Activated naive CD8-positive, alpha-beta T cell treated with anti-CD3 and anti-CD28 coated beads, Interleukin-2, amount 50 U/mL, for 24 hours (primary cell): ENCODE measurements around the gene CARD11.
"Not testable (repeated sequence)": the region's sequence is repeated elsewhere in the genome, so short reads cannot be mapped to it uniquely, and the experiment has no call there.

Source experiments
- ATAC-seq: fragments of 150-1000 bp; cut with Tn5 transposase; one replicate; pipeline ENCODE4 v1.10.0; 2021
- DNase-seq: peaks from one replicate; pipeline ENCODE4 v3.0.0; 2021
- H3K27ac Mint-ChIP-seq: one replicate; pipeline ENCODE4 v1.8.0; 2021; ENCODE audit warnings: mild to moderate bottlenecking, mixed read lengths
- H3K27me3 Mint-ChIP-seq: one replicate; pipeline ENCODE4 v1.8.0; 2021; ENCODE audit warnings: mixed read lengths
- H3K36me3 Mint-ChIP-seq: one replicate; pipeline ENCODE4 v1.8.0; 2021; ENCODE audit warnings: low read depth, mixed read lengths
- H3K4me1 Mint-ChIP-seq: one replicate; pipeline ENCODE4 v1.8.0; 2021; ENCODE audit warnings: mixed read lengths
- H3K4me3 Mint-ChIP-seq: one replicate; pipeline ENCODE4 v1.8.0; 2021; ENCODE audit warnings: mild to moderate bottlenecking, moderate library complexity, mixed read lengths
- H3K9me3 Mint-ChIP-seq: one replicate; pipeline ENCODE4 v1.8.0; 2021; ENCODE audit warnings: mixed read lengths

CARD11 gene

GRCh38 chr7:3021224-3021623 lies 22.4 kb downstream of the CARD11 start:
- peaks cover 73% of the 10 kb centered on the region for H3K36me3 Mint-ChIP-seq
- peaks cover 35% of the 10 kb centered on the region for H3K9me3 Mint-ChIP-seq
- peak overlapping the region; percentile 26 for H3K27ac Mint-ChIP-seq
- not testable (repeated sequence) for ATAC-seq, DNase-seq, H3K4me3 Mint-ChIP-seq, H3K27me3 Mint-ChIP-seq
- peaks cover 25% of the 10 kb centered on the region for H3K4me1 Mint-ChIP-seq

GRCh38 chr7:3020416-3020815 lies 23.3 kb downstream of the CARD11 start:
- Mint-ChIP-seq H3K4me3 (no peak overlapping the region), H3K9me3 (peaks cover 31% of the 10 kb centered on the region), H3K36me3 (peaks cover 72% of the 10 kb centered on the region), H3K27me3 (no peaks in the 10 kb centered on the region), H3K4me1 (peaks cover 24% of the 10 kb centered on the region), H3K27ac (peak overlapping the region; percentile 26)
- ATAC-seq (no peak), DNase-seq (no peak)

- peaks cover 25% of the 10 kb centered on the region for H3K9me3 Mint-ChIP-seq
- ATAC-seq (no peak), DNase-seq (no peak)
- H3K27me3 Mint-ChIP-seq = no peaks in the 10 kb centered on the region
- no peak overlapping the region for H3K27ac Mint-ChIP-seq
- no peak overlapping the region for H3K4me3 Mint-ChIP-seq
- peaks cover 72% of the 10 kb centered on the region for H3K36me3 Mint-ChIP-seq
- peaks cover 21% of the 10 kb centered on the region for H3K4me1 Mint-ChIP-seq
These were observed 23.9 kb downstream of the CARD11 start for GRCh38 chr7:3019801-3020200.

- peak overlapping the region; percentile 6 for H3K27ac Mint-ChIP-seq
- H3K4me1 Mint-ChIP-seq = peaks cover 36% of the 10 kb centered on the region
- ATAC-seq = no peak
- H3K27me3 Mint-ChIP-seq = no peaks in the 10 kb centered on the region
- H3K4me3 Mint-ChIP-seq = no peak overlapping the region
- no peaks in the 10 kb centered on the region for H3K9me3 Mint-ChIP-seq
- no peak for DNase-seq
- H3K36me3 Mint-ChIP-seq = peaks cover 48% of the 10 kb centered on the region
These were observed 29.5 kb downstream of the CARD11 start for GRCh38 chr7:3013975-3014792.

- Mint-ChIP-seq H3K4me1 (peaks cover 56% of the 10 kb centered on the region), H3K27ac (peak overlapping the region; percentile 69), H3K36me3 (peaks cover 53% of the 10 kb centered on the region), H3K4me3 (no peak overlapping the region), H3K9me3 (no peaks in the 10 kb centered on the region), H3K27me3 (no peaks in the 10 kb centered on the region)
- DNase-seq = no peak
- peak; percentile 78 for ATAC-seq
These were observed 32.3 kb downstream of the CARD11 start for GRCh38 chr7:3011211-3011852.

GRCh38 chr7:3010161-3010560 lies 33.5 kb downstream of the CARD11 start:
- DNase-seq (no peak), ATAC-seq (no peak)
- H3K9me3 Mint-ChIP-seq = no peaks in the 10 kb centered on the region
- peaks cover 46% of the 10 kb centered on the region for H3K36me3 Mint-ChIP-seq
- H3K4me1 Mint-ChIP-seq = peaks cover 54% of the 10 kb centered on the region
- peak overlapping the region; percentile 9 for H3K4me3 Mint-ChIP-seq
- H3K27ac Mint-ChIP-seq = peak overlapping the region; percentile 34
- no peaks in the 10 kb centered on the region for H3K27me3 Mint-ChIP-seq

- ATAC-seq (no peak), DNase-seq (no peak)
- H3K4me3 Mint-ChIP-seq = no peak overlapping the region
- peaks cover 54% of the 10 kb centered on the region for H3K4me1 Mint-ChIP-seq
- H3K27ac Mint-ChIP-seq = no peak overlapping the region
- no peaks in the 10 kb centered on the region for H3K27me3 Mint-ChIP-seq
- peaks cover 36% of the 10 kb centered on the region for H3K36me3 Mint-ChIP-seq
- H3K9me3 Mint-ChIP-seq = no peaks in the 10 kb centered on the region
These were observed 34.6 kb downstream of the CARD11 start for GRCh38 chr7:3009086-3009485.

GRCh38 chr7:3008386-3008785 lies 35.3 kb downstream of the CARD11 start:
- H3K27ac Mint-ChIP-seq = no peak overlapping the region
- H3K36me3 Mint-ChIP-seq = peaks cover 34% of the 10 kb centered on the region
- H3K4me3 Mint-ChIP-seq = no peak overlapping the region

GRCh38 chr7:3007696-3008095 lies 36.0 kb downstream of the CARD11 start:
- H3K36me3 Mint-ChIP-seq = peaks cover 29% of the 10 kb centered on the region

More at GRCh38 chr7:3008386-3008785, 35.3 kb downstream of the CARD11 start:
- H3K4me1 Mint-ChIP-seq = peaks cover 56% of the 10 kb centered on the region
- ATAC-seq (no peak), DNase-seq (no peak)
- H3K27me3 Mint-ChIP-seq = no peaks in the 10 kb centered on the region
- no peaks in the 10 kb centered on the region for H3K9me3 Mint-ChIP-seq

GRCh38 chr7:3005257-3005656 lies 38.4 kb downstream of the CARD11 start:
- Mint-ChIP-seq H3K9me3 (no peaks in the 10 kb centered on the region), H3K4me1 (peaks cover 30% of the 10 kb centered on the region), H3K36me3 (peaks cover 40% of the 10 kb centered on the region), H3K27me3 (no peaks in the 10 kb centered on the region), H3K4me3 (no peak overlapping the region), H3K27ac (no peak overlapping the region)
- ATAC-seq (no peak), DNase-seq (no peak)

More at GRCh38 chr7:3007696-3008095, 36.0 kb downstream of the CARD11 start:
- Mint-ChIP-seq H3K27ac (no peak overlapping the region), H3K4me1 (peaks cover 52% of the 10 kb centered on the region), H3K27me3 (no peaks in the 10 kb centered on the region), H3K9me3 (no peaks in the 10 kb centered on the region), H3K4me3 (no peak overlapping the region)
- no peak for ATAC-seq
- DNase-seq = no peak

- peaks cover 24% of the 10 kb centered on the region for H3K4me1 Mint-ChIP-seq
- no peak overlapping the region for H3K27ac Mint-ChIP-seq
- DNase-seq (no peak), ATAC-seq (no peak)
- H3K4me3 Mint-ChIP-seq = no peak overlapping the region
- no peaks in the 10 kb centered on the region for H3K27me3 Mint-ChIP-seq
- peaks cover 42% of the 10 kb centered on the region for H3K36me3 Mint-ChIP-seq
- H3K9me3 Mint-ChIP-seq = no peaks in the 10 kb centered on the region
These were observed 39.7 kb downstream of the CARD11 start for GRCh38 chr7:3003936-3004335.

GRCh38 chr7:3002631-3003030 lies 41.0 kb downstream of the CARD11 start:
- Mint-ChIP-seq H3K4me1 (peaks cover 12% of the 10 kb centered on the region), H3K36me3 (peaks cover 38% of the 10 kb centered on the region), H3K9me3 (no peaks in the 10 kb centered on the region), H3K27ac (no peak overlapping the region), H3K27me3 (no peaks in the 10 kb centered on the region), H3K4me3 (no peak overlapping the region)
- no peak for DNase-seq
- ATAC-seq = no peak

- DNase-seq (no peak), ATAC-seq (no peak)
- H3K9me3 Mint-ChIP-seq = peaks cover 7% of the 10 kb centered on the region
- no peak overlapping the region for H3K4me3 Mint-ChIP-seq
- peaks cover 42% of the 10 kb centered on the region for H3K36me3 Mint-ChIP-seq
- no peak overlapping the region for H3K27ac Mint-ChIP-seq
- H3K4me1 Mint-ChIP-seq = peaks cover 5% of the 10 kb centered on the region
- H3K27me3 Mint-ChIP-seq = no peaks in the 10 kb centered on the region
These were observed 43.1 kb downstream of the CARD11 start for GRCh38 chr7:3000566-3000965.

- DNase-seq (no peak), ATAC-seq (no peak)
- H3K9me3 Mint-ChIP-seq = peaks cover 18% of the 10 kb centered on the region
- no peaks in the 10 kb centered on the region for H3K27me3 Mint-ChIP-seq
- no peak overlapping the region for H3K4me3 Mint-ChIP-seq
- peaks cover 55% of the 10 kb centered on the region for H3K36me3 Mint-ChIP-seq
- peak overlapping the region; percentile 60 for H3K27ac Mint-ChIP-seq
- H3K4me1 Mint-ChIP-seq = peaks cover 5% of the 10 kb centered on the region
These were observed 44.6 kb downstream of the CARD11 start for GRCh38 chr7:2999078-2999500.

GRCh38 chr7:2997014-2997413 lies 46.7 kb downstream of the CARD11 start:
- H3K9me3 Mint-ChIP-seq = peaks cover 18% of the 10 kb centered on the region
- H3K4me1 Mint-ChIP-seq = peaks cover 4% of the 10 kb centered on the region
- no peak for DNase-seq
- no peak for ATAC-seq
- no peak overlapping the region for H3K4me3 Mint-ChIP-seq
- no peaks in the 10 kb centered on the region for H3K27me3 Mint-ChIP-seq
- H3K27ac Mint-ChIP-seq = no peak overlapping the region
- H3K36me3 Mint-ChIP-seq = peaks cover 66% of the 10 kb centered on the region
